HG03460 (cell line): ENCODE measurements around the gene MAML3.

Experiments
- ATAC-seq: cut with Tn5 transposase; IDR thresholded peaks from one replicate; pipeline ENCODE4 v1.9.1; 2021; ENCODE audit not compliant: unreplicated experiment

Gene MAML3

GRCh38 chr4:140080883-140081282 is 73.1 kb downstream of the MAML3 start:
- no peak for ATAC-seq

- ATAC-seq, result no peak
Measured at GRCh38 chr4:140078366-140078765, 75.6 kb downstream of the MAML3 start.

GRCh38 chr4:140076307-140076706 is 77.7 kb downstream of the MAML3 start:
- ATAC-seq, result no peak

GRCh38 chr4:140071806-140072205 is 82.2 kb downstream of the MAML3 start:
- ATAC-seq, result peak; percentile 84

GRCh38 chr4:140070973-140071372 is 83.0 kb downstream of the MAML3 start:
- ATAC-seq, result no peak

- ATAC-seq, result peak; percentile 39
Measured at GRCh38 chr4:140070366-140070765, 83.6 kb downstream of the MAML3 start.

- no peak for ATAC-seq
Measured at GRCh38 chr4:140069066-140069465, 84.9 kb downstream of the MAML3 start.

- ATAC-seq, result no peak
Measured at GRCh38 chr4:140068271-140068670, 85.7 kb downstream of the MAML3 start.

- ATAC-seq, result no peak
Measured at GRCh38 chr4:140066031-140066930, 87.7 kb downstream of the MAML3 start.

GRCh38 chr4:140065393-140065792 is 88.6 kb downstream of the MAML3 start:
- no peak for ATAC-seq

- ATAC-seq, result no peak
Measured at GRCh38 chr4:140061659-140062289, 92.2 kb downstream of the MAML3 start.

- ATAC-seq, result no peak
Measured at GRCh38 chr4:140061194-140061593, 92.8 kb downstream of the MAML3 start.

GRCh38 chr4:140059159-140059558 is 94.8 kb downstream of the MAML3 start:
- no peak for ATAC-seq

GRCh38 chr4:140057701-140058100 is 96.3 kb downstream of the MAML3 start:
- no peak for ATAC-seq

- no peak for ATAC-seq
Measured at GRCh38 chr4:140056015-140056414, 98.0 kb downstream of the MAML3 start.

- no peak for ATAC-seq
Measured at GRCh38 chr4:140054861-140055260, 99.1 kb downstream of the MAML3 start.

- no peak for ATAC-seq
Measured at GRCh38 chr4:140053185-140053584, 100.8 kb downstream of the MAML3 start.

GRCh38 chr4:140052050-140052449 is 101.9 kb downstream of the MAML3 start:
- no peak for ATAC-seq

- ATAC-seq, result no peak
Measured at GRCh38 chr4:140049849-140050637, 103.9 kb downstream of the MAML3 start.

GRCh38 chr4:140049024-140049848 is 104.7 kb downstream of the MAML3 start:
- no peak for ATAC-seq
